ENCODE results near the gene CCDC152. TPM values are rescaled to one million over a fixed set of nuclear protein-coding genes. Genes with fewer than 3 reads are reported as not detected.

The CCDC152 gene
- total RNA-seq, 1 experiment from 2014 or later = not detected

DNA sequence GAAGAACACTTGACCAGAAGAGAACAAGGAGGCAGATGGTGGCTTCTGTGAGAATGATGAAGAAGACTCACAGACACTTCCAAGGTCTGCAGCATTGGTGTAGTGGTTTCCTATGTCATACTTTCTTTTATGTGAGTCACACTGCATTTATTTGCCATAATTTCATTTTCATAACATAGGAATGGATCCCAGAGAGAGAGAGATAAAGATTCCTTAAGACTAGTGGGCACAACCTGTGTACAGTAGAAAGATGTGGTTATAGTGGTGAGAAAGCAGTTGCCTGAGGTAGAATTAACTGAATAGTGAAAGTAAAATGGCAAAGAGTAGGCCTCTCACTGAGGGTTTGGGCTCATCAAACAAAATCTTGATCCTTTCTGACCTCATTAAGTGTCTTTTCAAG, 7.6 kb upstream of the CCDC152 start:
- TF ChIP-seq, protein P1, sequence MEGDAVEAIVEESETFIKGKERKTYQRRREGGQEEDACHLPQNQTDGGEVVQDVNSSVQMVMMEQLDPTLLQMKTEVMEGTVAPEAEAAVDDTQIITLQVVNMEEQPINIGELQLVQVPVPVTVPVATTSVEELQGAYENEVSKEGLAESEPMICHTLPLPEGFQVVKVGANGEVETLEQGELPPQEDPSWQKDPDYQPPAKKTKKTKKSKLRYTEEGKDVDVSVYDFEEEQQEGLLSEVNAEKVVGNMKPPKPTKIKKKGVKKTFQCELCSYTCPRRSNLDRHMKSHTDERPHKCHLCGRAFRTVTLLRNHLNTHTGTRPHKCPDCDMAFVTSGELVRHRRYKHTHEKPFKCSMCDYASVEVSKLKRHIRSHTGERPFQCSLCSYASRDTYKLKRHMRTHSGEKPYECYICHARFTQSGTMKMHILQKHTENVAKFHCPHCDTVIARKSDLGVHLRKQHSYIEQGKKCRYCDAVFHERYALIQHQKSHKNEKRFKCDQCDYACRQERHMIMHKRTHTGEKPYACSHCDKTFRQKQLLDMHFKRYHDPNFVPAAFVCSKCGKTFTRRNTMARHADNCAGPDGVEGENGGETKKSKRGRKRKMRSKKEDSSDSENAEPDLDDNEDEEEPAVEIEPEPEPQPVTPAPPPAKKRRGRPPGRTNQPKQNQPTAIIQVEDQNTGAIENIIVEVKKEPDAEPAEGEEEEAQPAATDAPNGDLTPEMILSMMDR (IDR thresholded peaks at IDR 0.05; ENCODE audit: insufficient read depth in 1 of 2, low read depth in 1 of 2, low read length in 1 of 2, severe bottlenecking in 1 of 2, unreplicated experiment in 1 of 2) = no peak
- Mint-ChIP-seq H3K9me3 (ENCODE audit: unreplicated experiment) (no peaks in the 10 kb centered on the region), H3K36me3 (ENCODE audit: insufficient read depth, unreplicated experiment) (no peaks in the 10 kb centered on the region), H3K27me3 (ENCODE audit: insufficient read depth, unreplicated experiment) (no peaks in the 10 kb centered on the region), H3K4me3 (ENCODE audit: unreplicated experiment) (no peak overlapping the region), H3K27ac (ENCODE audit: unreplicated experiment) (no peak overlapping the region), H3K4me1 (ENCODE audit: low read depth, unreplicated experiment) (no peaks in the 10 kb centered on the region)
- no peaks in the 10 kb centered on the region for H3K27me3 ChIP-seq (replicated peaks; ENCODE audit: control insufficient read depth, insufficient read depth, low read length)
- no peaks in the 10 kb centered on the region for H3K36me3 ChIP-seq (ENCODE audit: control insufficient read depth, insufficient read depth, low read length)
- H3K9me3 ChIP-seq = 0 out of 2 replicates have a peak, but pooled peaks cover 2% of the 10 kb centered on the region
- H3K4me1 ChIP-seq = no peaks in the 10 kb centered on the region
- no TSS peak for BruUV-seq (replicated peaks)
- intact Hi-C loops (cut with micrococcal nuclease; ENCODE audit: unreplicated experiment) = no loop called here
- ChIA-PET CTCF (no interaction called here), POLR2A (no interaction called here)
- no peak overlapping the region for H3K4me3 ChIP-seq (ENCODE audit: low read depth, low read length)
- no peak for DNase-seq

DNA sequence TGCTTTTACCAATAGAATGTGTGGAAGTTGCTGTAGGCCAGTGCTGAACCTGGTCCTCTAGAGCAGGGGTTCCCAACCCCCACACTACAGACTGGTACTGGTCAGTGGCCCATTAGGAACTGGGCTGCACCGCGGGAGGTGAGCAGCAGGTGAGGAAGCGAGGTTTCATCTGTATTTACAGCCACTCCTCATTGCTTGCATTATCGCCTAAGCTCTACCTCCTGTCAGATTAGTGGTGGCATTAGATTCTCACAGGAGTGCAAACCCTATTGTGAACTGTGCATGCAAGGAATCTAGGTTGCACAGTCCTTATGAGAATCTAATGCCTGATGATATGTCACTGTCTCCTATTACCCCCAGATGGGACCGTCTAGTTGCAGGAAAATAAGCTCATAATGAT, 6.1 kb upstream of the CCDC152 start:
- ChIA-PET CTCF (interaction anchor here (0.6 kb wide), 1 partner anchor 26 kb away, joined by 3 read pairs; no protein-coding TSS in a partner anchor), POLR2A (no interaction called here)
- Histone ChIP-seq H3K36me3 (ENCODE audit: control insufficient read depth, insufficient read depth, low read length) (no peaks in the 10 kb centered on the region), H3K27me3 (replicated peaks; ENCODE audit: control insufficient read depth, insufficient read depth, low read length) (no peaks in the 10 kb centered on the region), H3K4me3 (ENCODE audit: low read depth, low read length) (no peak overlapping the region), H3K9me3 (no peaks in the 10 kb centered on the region), H3K4me1 (no peaks in the 10 kb centered on the region)
- intact Hi-C loops (cut with micrococcal nuclease; ENCODE audit: unreplicated experiment) = loop anchor here (1.0 kb wide), 1 partner anchor 27 kb away; no protein-coding TSS in a partner anchor
- Mint-ChIP-seq H3K4me1 (ENCODE audit: low read depth, unreplicated experiment) (no peaks in the 10 kb centered on the region), H3K4me3 (ENCODE audit: unreplicated experiment) (no peak overlapping the region), H3K9me3 (ENCODE audit: unreplicated experiment) (no peaks in the 10 kb centered on the region), H3K27me3 (ENCODE audit: insufficient read depth, unreplicated experiment) (no peaks in the 10 kb centered on the region), H3K27ac (ENCODE audit: unreplicated experiment) (no peak overlapping the region), H3K36me3 (ENCODE audit: insufficient read depth, unreplicated experiment) (no peaks in the 10 kb centered on the region)
- no TSS peak for BruUV-seq (replicated peaks)
- TF ChIP-seq, protein P1 (IDR thresholded peaks at IDR 0.05; ENCODE audit: insufficient read depth in 1 of 2, low read depth in 1 of 2, low read length in 1 of 2, severe bottlenecking in 1 of 2, unreplicated experiment in 1 of 2) = no peak
- no peak for DNase-seq

DNA sequence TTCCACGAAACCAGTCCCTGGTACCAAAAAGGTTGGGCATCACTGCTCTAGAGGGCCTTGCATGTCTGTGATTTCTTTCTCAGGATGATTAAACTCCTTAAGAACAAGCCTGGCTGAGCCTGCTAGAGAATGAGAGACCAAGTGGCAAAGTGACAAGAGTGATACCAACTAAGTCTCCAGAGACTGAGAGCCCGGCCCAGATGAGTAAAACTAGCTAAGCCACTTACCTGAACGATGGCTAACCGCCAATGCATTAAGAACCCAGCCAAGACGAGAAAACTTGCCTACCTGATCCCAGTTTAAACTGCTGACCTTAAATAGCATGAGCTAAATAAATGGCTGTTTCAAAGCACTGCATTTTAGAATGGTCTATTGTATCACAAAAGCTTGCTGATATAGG, 5.6 kb upstream of the CCDC152 start:
- Histone ChIP-seq H3K9me3 (no peaks in the 10 kb centered on the region), H3K27me3 (replicated peaks; ENCODE audit: control insufficient read depth, insufficient read depth, low read length) (no peaks in the 10 kb centered on the region), H3K36me3 (ENCODE audit: control insufficient read depth, insufficient read depth, low read length) (no peaks in the 10 kb centered on the region), H3K4me1 (no peaks in the 10 kb centered on the region), H3K4me3 (ENCODE audit: low read depth, low read length) (no peak overlapping the region)
- DNase-seq = no peak
- no peaks in the 10 kb centered on the region for H3K36me3 Mint-ChIP-seq (ENCODE audit: insufficient read depth, unreplicated experiment)
- H3K9me3 Mint-ChIP-seq (ENCODE audit: unreplicated experiment) = no peaks in the 10 kb centered on the region
- TF ChIP-seq, protein P1 (IDR thresholded peaks at IDR 0.05; ENCODE audit: insufficient read depth in 1 of 2, low read depth in 1 of 2, low read length in 1 of 2, severe bottlenecking in 1 of 2, unreplicated experiment in 1 of 2) = no peak
- no peaks in the 10 kb centered on the region for H3K4me1 Mint-ChIP-seq (ENCODE audit: low read depth, unreplicated experiment)
- CTCF ChIA-PET = interaction anchor here (1.4 kb wide), 1 partner anchor 138 kb away, joined by 4 read pairs; no protein-coding TSS in a partner anchor
- no peak overlapping the region for H3K4me3 Mint-ChIP-seq (ENCODE audit: unreplicated experiment)
- no TSS peak for BruUV-seq (replicated peaks)
- H3K27ac Mint-ChIP-seq (ENCODE audit: unreplicated experiment) = no peak overlapping the region
- POLR2A ChIA-PET = no interaction called here
- intact Hi-C loops (cut with micrococcal nuclease; ENCODE audit: unreplicated experiment) = no loop called here
- H3K27me3 Mint-ChIP-seq (ENCODE audit: insufficient read depth, unreplicated experiment) = no peaks in the 10 kb centered on the region

All from Caco-2 (cell line).